ENCODE results near the gene MMD2. TPM values are rescaled to one million over a fixed set of nuclear protein-coding genes. Genes with fewer than 3 reads are reported as not detected.
"Not testable (repeated sequence)": the region's sequence is repeated elsewhere in the genome, so short reads cannot be mapped to it uniquely, and the experiment has no call there.

Gene MMD2
- total RNA-seq, 1 donor from 2014 or later: not detected

GRCh38 chr7:4893929-4894475 is 65.0 kb downstream of the MMD2 start:
- no peaks in the 10 kb centered on the region for H3K9me3 ChIP-seq (ENCODE audit: insufficient read depth, low read depth, low read length)
- Mint-ChIP-seq H3K9me3 (ENCODE audit: unreplicated experiment) (peaks cover 8% of the 10 kb centered on the region), H3K27ac (ENCODE audit: unreplicated experiment) (no peak overlapping the region), H3K27me3 (ENCODE audit: low read depth, unreplicated experiment) (peaks cover 23% of the 10 kb centered on the region), H3K36me3 (ENCODE audit: low read depth, unreplicated experiment) (peaks cover 3% of the 10 kb centered on the region), H3K4me1 (ENCODE audit: low read depth, unreplicated experiment) (no peaks in the 10 kb centered on the region), H3K4me3 (ENCODE audit: unreplicated experiment) (no peak overlapping the region)
- no peak overlapping the region for H3K4me2 ChIP-seq (ENCODE audit: low read length)
- H3K36me3 ChIP-seq (ENCODE audit: insufficient read depth, low read length): no peaks in the 10 kb centered on the region
- no peak overlapping the region for H3K9ac ChIP-seq (ENCODE audit: low read length)
- no peaks in the 10 kb centered on the region for H4K20me1 ChIP-seq (ENCODE audit: insufficient read depth, low read length)
- no peak overlapping the region for H3K27ac ChIP-seq (ENCODE audit: low read depth, low read length)
- no peak overlapping the region for H2AFZ ChIP-seq (ENCODE audit: low read depth, low read length)
- H3K27me3 ChIP-seq (ENCODE audit: insufficient read depth, low read length): peaks cover 2% of the 10 kb centered on the region
- H3K4me3 ChIP-seq (ENCODE audit: insufficient read depth, low read depth, low read length): no peak overlapping the region
- no peak for DNase-seq (ENCODE audit: low read depth)
- no peaks in the 10 kb centered on the region for H3K79me2 ChIP-seq (ENCODE audit: insufficient read depth, low read length)
- H3K4me1 ChIP-seq (ENCODE audit: insufficient read depth, low read length): no peaks in the 10 kb centered on the region
- FAIRE-seq: no peak
- TF ChIP-seq EZH2 (IDR thresholded peaks at IDR 0.05; ENCODE audit: insufficient read depth, low read length): no peak
- TF ChIP-seq, protein P1, sequence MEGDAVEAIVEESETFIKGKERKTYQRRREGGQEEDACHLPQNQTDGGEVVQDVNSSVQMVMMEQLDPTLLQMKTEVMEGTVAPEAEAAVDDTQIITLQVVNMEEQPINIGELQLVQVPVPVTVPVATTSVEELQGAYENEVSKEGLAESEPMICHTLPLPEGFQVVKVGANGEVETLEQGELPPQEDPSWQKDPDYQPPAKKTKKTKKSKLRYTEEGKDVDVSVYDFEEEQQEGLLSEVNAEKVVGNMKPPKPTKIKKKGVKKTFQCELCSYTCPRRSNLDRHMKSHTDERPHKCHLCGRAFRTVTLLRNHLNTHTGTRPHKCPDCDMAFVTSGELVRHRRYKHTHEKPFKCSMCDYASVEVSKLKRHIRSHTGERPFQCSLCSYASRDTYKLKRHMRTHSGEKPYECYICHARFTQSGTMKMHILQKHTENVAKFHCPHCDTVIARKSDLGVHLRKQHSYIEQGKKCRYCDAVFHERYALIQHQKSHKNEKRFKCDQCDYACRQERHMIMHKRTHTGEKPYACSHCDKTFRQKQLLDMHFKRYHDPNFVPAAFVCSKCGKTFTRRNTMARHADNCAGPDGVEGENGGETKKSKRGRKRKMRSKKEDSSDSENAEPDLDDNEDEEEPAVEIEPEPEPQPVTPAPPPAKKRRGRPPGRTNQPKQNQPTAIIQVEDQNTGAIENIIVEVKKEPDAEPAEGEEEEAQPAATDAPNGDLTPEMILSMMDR (IDR thresholded peaks at IDR 0.05; ENCODE audit: insufficient read depth, low read depth, low read length): no peak

DNA sequence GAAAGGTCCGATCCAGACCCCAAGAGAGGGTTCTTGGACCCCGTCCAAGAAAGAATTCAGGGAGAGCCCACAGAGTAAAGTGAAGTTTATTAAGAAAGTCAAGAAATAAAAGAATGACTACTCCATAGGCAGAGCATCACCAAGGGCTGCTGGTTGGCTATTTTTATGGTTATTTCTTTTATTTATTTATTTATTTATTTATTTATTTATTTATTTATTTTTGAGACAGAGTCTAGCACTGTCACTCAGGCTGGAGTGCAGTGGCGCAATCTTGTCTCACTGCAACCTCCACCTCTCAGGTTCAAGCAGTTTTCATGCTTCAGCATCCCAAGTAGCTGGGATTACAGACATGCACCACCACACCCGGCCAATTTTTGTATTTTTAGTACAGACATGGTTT is 65.8 kb downstream of the MMD2 start:
- H3K36me3 ChIP-seq (ENCODE audit: insufficient read depth, low read length); H3K4me2 ChIP-seq (ENCODE audit: low read length); H3K4me1 ChIP-seq (ENCODE audit: insufficient read depth, low read length); H3K36me3 Mint-ChIP-seq (ENCODE audit: low read depth, unreplicated experiment); FAIRE-seq; H2AFZ ChIP-seq (ENCODE audit: low read depth, low read length); H3K4me1 Mint-ChIP-seq (ENCODE audit: low read depth, unreplicated experiment); H3K9me3 Mint-ChIP-seq (ENCODE audit: unreplicated experiment); H3K27ac ChIP-seq (ENCODE audit: low read depth, low read length); H3K9me3 ChIP-seq (ENCODE audit: insufficient read depth, low read depth, low read length); H3K9ac ChIP-seq (ENCODE audit: low read length); DNase-seq (ENCODE audit: low read depth); H4K20me1 ChIP-seq (ENCODE audit: insufficient read depth, low read length); H3K27me3 ChIP-seq (ENCODE audit: insufficient read depth, low read length); H3K4me3 ChIP-seq (ENCODE audit: insufficient read depth, low read depth, low read length); H3K79me2 ChIP-seq (ENCODE audit: insufficient read depth, low read length); H3K4me3 Mint-ChIP-seq (ENCODE audit: unreplicated experiment); H3K27ac Mint-ChIP-seq (ENCODE audit: unreplicated experiment): not testable (repeated sequence)
- peaks cover 19% of the 10 kb centered on the region for H3K27me3 Mint-ChIP-seq (ENCODE audit: low read depth, unreplicated experiment)

DNA sequence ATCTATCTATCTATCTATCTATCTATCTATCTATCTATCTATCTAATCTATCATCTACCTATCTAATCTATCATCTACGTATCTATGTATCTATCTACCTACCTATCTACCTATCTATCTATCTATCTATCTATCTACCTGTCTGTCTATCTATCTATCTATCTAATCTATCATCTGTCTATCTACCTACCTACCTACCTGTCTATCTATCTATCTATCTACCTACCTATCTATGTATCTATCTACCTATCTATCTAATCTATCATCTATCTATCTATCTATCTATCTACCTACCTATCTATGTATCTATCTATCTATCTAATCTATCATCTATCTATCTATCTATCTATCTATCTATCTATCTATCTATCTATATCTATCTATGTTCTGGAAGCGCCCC is 67.5 kb downstream of the MMD2 start:
- not testable (repeated sequence) for H3K9me3 Mint-ChIP-seq (ENCODE audit: unreplicated experiment); H3K9ac ChIP-seq (ENCODE audit: low read length); H3K27ac ChIP-seq (ENCODE audit: low read depth, low read length); DNase-seq (ENCODE audit: low read depth); H3K27ac Mint-ChIP-seq (ENCODE audit: unreplicated experiment); H3K36me3 Mint-ChIP-seq (ENCODE audit: low read depth, unreplicated experiment); H3K79me2 ChIP-seq (ENCODE audit: insufficient read depth, low read length); H3K27me3 ChIP-seq (ENCODE audit: insufficient read depth, low read length); H3K4me1 ChIP-seq (ENCODE audit: insufficient read depth, low read length); H2AFZ ChIP-seq (ENCODE audit: low read depth, low read length); FAIRE-seq; H4K20me1 ChIP-seq (ENCODE audit: insufficient read depth, low read length); H3K4me2 ChIP-seq (ENCODE audit: low read length); H3K9me3 ChIP-seq (ENCODE audit: insufficient read depth, low read depth, low read length); H3K4me3 Mint-ChIP-seq (ENCODE audit: unreplicated experiment); H3K36me3 ChIP-seq (ENCODE audit: insufficient read depth, low read length); H3K4me1 Mint-ChIP-seq (ENCODE audit: low read depth, unreplicated experiment); H3K4me3 ChIP-seq (ENCODE audit: insufficient read depth, low read depth, low read length)
- peaks cover 23% of the 10 kb centered on the region for H3K27me3 Mint-ChIP-seq (ENCODE audit: low read depth, unreplicated experiment)
